Measurements from ENCODE around the gene NCK1.

DNA sequence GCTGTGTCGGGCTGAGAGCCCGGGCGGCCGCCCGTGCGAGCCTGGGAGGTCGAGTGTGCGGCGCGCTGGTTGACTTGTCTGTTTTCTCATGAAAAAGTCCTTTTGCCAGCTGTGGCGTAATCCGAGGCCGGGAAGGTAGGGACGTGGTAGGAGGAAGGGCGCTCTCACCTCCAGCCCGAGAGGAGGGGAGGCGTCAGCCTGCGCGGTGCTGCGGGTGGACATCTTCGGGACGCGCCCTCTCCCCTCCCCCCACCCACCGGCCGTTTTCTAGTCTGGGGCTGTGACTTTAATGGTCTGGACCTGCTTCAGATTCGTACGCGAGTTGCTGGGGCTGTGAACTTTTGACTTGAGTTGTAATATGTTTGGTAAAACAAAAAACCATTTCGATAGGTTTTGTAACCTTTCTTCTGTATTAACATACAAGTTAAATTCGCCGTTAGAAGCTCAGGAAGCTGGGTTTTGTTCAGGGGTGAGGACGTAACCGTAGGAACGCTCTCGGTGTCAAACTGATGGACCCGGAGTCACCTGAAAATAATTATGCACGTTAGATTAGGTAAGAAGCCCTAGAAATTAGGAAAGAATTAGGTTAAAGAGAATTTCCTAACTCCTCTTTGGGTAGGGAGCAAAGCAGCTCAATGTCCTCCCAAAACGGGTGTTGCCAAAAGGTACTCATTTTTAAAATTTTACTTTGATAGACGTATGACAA, 762 bp downstream of the NCK1 start:
- TF ChIP-seq POLR2A (IDR thresholded peaks at IDR 0.05; ENCODE audit: low read length) (no peak), GATA1 (IDR thresholded peaks at IDR 0.05; ENCODE audit: low read depth, low read length) (no peak)

Measured in erythroblast (primary cell).